ENCODE data around the gene CHRNA4.

CHRNA4 gene

GRCh38 chr20:63401384-63402110, 40.4 kb upstream of the CHRNA4 start:
- Mint-ChIP-seq H3K36me3 (ENCODE audit: low read depth) (no peaks in the 10 kb centered on the region), H3K4me1 (ENCODE audit: low read depth) (no peaks in the 10 kb centered on the region), H3K4me3 (no peak overlapping the region), H3K9me3 (no peaks in the 10 kb centered on the region), H3K27ac (no peak overlapping the region), H3K27me3 (no peaks in the 10 kb centered on the region)
- intact Hi-C loops (cut with micrococcal nuclease): no loop called here

GRCh38 chr20:63400486-63401210, 39.5 kb upstream of the CHRNA4 start:
- Mint-ChIP-seq H3K27ac (no peak overlapping the region), H3K27me3 (no peaks in the 10 kb centered on the region), H3K4me1 (ENCODE audit: low read depth) (no peaks in the 10 kb centered on the region), H3K36me3 (ENCODE audit: low read depth) (no peaks in the 10 kb centered on the region), H3K4me3 (no peak overlapping the region), H3K9me3 (no peaks in the 10 kb centered on the region)
- intact Hi-C loops (cut with micrococcal nuclease): no loop called here

DNA sequence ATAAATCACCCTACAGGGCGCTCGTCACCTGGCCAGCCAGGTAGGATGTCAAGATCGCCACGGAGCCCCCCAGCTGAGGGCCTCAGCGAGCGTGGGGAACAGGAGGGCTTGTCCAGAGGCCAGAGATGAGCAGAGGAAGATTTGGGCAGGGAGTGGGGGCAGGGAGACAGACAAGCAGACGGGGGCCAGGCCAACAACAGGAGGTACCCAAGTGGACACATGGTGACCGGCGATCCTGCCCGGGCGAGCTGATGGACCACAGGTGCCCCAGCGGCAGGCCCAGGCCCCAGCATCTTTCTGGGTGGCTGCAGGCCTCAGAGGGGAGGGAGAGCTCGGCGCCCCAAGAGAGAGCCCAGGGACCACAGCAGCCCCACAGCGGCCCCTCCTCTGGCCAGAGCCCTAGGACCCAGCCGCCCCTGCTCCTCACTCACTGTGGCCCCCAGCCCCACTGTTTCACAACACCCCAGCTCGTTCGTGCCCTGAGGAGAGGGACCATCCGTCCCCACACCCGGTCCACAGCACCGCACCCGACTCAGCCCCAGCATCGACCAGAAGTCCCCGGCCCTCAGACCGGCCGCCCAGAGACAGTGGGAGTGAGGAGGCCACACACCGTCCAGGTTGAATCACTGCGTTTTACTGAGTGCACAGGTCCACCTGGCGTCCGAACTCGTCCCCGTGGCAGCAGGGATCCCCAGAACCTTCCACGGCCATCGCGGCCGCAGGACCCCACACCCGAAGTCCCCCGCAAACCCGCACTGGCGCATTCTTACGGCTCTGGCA, 38.6 kb upstream of the CHRNA4 start:
- H3K4me3 Mint-ChIP-seq: no peak overlapping the region
- H3K36me3 Mint-ChIP-seq (ENCODE audit: low read depth): no peaks in the 10 kb centered on the region
- H3K27ac Mint-ChIP-seq: no peak overlapping the region
- no peaks in the 10 kb centered on the region for H3K4me1 Mint-ChIP-seq (ENCODE audit: low read depth)
- H3K27me3 Mint-ChIP-seq: peaks cover 1% of the 10 kb centered on the region
- intact Hi-C loops (cut with micrococcal nuclease): no loop called here
- H3K9me3 Mint-ChIP-seq: no peaks in the 10 kb centered on the region

DNA sequence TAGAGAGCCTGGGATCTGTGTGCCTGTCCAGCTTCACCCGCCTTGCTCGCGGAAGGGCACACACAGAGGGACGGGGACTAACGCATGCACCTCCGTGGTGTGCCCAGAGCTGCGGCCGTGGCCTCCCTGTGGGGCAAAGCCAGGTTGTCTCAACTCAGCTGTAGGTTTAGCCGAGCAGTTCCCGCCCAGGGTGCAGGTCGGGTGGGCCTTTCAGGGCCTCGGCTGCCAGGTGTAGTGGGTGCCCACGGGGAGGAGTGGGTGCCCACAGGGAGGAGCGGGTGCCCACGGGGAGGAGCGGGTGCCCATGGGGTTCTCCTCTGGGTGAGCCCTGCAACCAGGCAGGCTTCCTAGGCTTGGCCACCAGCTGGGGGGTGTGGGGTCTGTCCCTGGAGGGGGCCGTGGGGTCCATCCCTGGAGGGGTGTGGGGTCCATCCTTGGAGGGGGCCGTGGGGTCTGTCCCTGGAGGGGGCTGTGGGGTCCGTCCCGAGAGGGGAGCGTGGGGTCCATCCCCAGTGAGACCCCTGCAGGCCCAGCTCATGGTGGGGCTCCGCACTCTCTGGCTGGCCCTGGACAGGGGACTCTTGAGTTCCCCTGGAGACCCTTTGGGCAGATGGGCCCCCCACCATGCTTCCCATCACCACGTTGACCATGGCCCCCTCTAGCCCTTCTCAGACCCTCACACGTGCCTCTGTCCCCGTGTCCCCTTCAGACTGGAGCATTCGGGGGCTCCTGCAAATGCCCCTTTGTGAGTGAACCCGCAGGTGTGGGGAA, 37.8 kb upstream of the CHRNA4 start:
- Mint-ChIP-seq H3K27me3 (peaks cover 10% of the 10 kb centered on the region), H3K4me3 (no peak overlapping the region), H3K27ac (no peak overlapping the region), H3K36me3 (ENCODE audit: low read depth) (no peaks in the 10 kb centered on the region), H3K9me3 (no peaks in the 10 kb centered on the region), H3K4me1 (ENCODE audit: low read depth) (no peaks in the 10 kb centered on the region)
- intact Hi-C loops (cut with micrococcal nuclease): no loop called here

GRCh38 chr20:63397946-63398450, 36.8 kb upstream of the CHRNA4 start:
- no peak overlapping the region for H3K27ac Mint-ChIP-seq
- H3K27me3 Mint-ChIP-seq: peaks cover 12% of the 10 kb centered on the region
- H3K4me3 Mint-ChIP-seq: no peak overlapping the region
- intact Hi-C loops (cut with micrococcal nuclease): no loop called here
- no peaks in the 10 kb centered on the region for H3K4me1 Mint-ChIP-seq (ENCODE audit: low read depth)
- no peaks in the 10 kb centered on the region for H3K36me3 Mint-ChIP-seq (ENCODE audit: low read depth)
- no peaks in the 10 kb centered on the region for H3K9me3 Mint-ChIP-seq

DNA sequence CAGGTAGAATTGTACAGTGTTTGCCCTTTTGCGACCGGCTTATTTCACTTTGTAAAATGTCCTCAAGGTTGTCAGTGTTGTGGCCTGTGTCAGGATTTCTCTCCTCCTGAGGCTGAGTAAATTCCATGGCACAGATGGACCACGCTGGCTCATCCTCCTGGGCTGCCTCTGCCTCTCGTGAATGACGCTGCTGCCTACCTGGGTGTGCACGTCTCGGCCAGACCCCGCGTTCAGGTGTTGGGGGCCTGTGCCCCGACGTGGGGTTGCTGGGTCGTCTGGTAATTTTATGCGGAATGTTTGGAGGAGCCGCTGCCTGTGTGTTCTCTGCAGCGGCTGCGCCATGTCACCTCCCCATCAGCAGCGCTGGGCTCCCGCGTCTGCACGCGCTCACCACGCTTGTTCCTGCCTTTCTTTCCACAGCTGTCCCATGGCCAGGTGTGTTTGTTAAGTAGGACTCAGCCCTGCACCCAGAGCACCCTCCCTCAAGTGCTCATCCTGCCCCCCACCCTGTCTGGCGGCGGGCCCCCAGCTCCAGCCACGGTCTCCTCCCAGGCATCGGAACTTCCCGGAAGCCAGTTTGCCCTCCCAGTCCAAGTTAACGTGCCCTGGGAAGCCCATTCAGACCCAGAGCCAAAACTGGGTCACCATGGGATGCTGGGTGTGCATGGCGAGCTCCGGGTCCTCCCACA, 36.1 kb upstream of the CHRNA4 start:
- H3K9me3 Mint-ChIP-seq: no peaks in the 10 kb centered on the region
- no peaks in the 10 kb centered on the region for H3K36me3 Mint-ChIP-seq (ENCODE audit: low read depth)
- peaks cover 14% of the 10 kb centered on the region for H3K27me3 Mint-ChIP-seq
- H3K4me1 Mint-ChIP-seq (ENCODE audit: low read depth): no peaks in the 10 kb centered on the region
- H3K27ac Mint-ChIP-seq: no peak overlapping the region
- no peak overlapping the region for H3K4me3 Mint-ChIP-seq
- intact Hi-C loops (cut with micrococcal nuclease): no loop called here

DNA sequence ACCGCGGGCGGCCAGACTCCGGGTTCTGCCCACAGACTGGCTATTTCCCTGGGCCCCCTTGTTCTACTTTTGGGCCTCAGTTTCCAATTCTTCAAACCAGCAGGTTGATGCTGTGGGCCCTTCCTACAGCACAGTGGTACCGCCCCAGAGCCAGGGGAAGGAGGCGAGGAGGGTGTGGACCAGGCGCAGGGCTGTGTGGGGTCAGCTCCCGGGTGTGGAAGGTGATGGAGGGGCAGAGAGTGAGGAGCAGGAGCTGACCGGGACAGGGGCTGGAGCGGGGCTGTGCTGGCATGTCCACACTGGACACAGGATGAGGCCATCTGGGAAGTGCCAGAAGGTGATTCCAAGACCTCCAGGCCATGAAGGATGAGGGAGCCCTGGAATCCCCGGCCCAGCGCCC, 35.2 kb upstream of the CHRNA4 start:
- Mint-ChIP-seq H3K27ac (no peak overlapping the region), H3K36me3 (ENCODE audit: low read depth) (no peaks in the 10 kb centered on the region), H3K4me3 (no peak overlapping the region), H3K4me1 (ENCODE audit: low read depth) (no peaks in the 10 kb centered on the region), H3K27me3 (peaks cover 14% of the 10 kb centered on the region), H3K9me3 (no peaks in the 10 kb centered on the region)
- intact Hi-C loops (cut with micrococcal nuclease): no loop called here

DNA sequence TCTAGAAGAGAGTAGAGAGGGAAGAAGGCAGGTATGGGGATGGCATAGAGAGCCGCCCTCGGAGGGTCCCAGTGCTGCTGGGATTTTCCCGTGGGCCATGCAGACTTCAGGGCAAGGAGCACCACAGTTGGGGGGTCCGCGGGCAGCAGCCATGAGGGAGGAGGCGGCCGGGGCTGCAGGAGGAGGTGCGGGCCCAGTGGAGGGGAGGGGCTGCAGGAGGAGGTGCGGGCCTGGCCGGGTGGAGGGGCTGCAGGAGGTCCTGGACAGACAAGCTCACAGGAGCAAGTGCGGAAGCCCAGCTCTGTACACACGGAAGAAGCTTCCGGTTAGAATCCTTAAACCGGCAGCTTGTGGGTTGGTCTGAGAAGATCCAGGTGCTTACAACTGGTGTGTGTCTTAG, 34.6 kb upstream of the CHRNA4 start:
- Mint-ChIP-seq H3K4me1 (ENCODE audit: low read depth) (no peaks in the 10 kb centered on the region), H3K27ac (no peak overlapping the region), H3K36me3 (ENCODE audit: low read depth) (no peaks in the 10 kb centered on the region), H3K9me3 (no peaks in the 10 kb centered on the region), H3K4me3 (no peak overlapping the region), H3K27me3 (peaks cover 14% of the 10 kb centered on the region)
- intact Hi-C loops (cut with micrococcal nuclease): no loop called here

DNA sequence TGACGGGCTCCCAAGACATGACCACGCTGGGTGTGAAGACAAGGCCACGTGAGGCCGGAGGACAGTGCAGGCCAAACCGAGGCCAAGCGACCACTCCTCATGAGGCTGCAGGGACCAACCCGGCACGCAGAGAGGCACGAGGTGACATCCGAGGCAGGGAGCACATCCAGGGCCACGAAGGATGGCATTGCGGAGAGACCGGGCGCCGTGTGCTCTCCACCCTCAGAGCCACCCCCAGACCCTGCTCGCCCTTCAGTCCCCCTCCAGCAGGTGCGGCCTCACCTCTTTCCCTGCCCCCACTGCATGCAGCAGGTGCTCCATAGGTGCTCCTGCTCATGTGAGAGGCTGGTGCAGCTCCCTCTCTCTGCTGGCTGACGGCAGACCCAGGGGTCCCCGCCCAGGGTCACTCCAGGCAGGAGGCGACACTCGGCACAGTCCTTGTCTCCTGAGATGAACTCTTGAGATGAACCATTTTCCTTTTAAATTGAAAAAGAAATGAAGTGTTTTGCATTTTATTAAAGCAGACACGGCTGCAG, 33.8 kb upstream of the CHRNA4 start:
- H3K27me3 Mint-ChIP-seq: peaks cover 15% of the 10 kb centered on the region
- H3K4me1 Mint-ChIP-seq (ENCODE audit: low read depth): no peaks in the 10 kb centered on the region
- no peaks in the 10 kb centered on the region for H3K9me3 Mint-ChIP-seq
- no peaks in the 10 kb centered on the region for H3K36me3 Mint-ChIP-seq (ENCODE audit: low read depth)
- intact Hi-C loops (cut with micrococcal nuclease): no loop called here
- no peak overlapping the region for H3K27ac Mint-ChIP-seq
- H3K4me3 Mint-ChIP-seq: no peak overlapping the region

DNA sequence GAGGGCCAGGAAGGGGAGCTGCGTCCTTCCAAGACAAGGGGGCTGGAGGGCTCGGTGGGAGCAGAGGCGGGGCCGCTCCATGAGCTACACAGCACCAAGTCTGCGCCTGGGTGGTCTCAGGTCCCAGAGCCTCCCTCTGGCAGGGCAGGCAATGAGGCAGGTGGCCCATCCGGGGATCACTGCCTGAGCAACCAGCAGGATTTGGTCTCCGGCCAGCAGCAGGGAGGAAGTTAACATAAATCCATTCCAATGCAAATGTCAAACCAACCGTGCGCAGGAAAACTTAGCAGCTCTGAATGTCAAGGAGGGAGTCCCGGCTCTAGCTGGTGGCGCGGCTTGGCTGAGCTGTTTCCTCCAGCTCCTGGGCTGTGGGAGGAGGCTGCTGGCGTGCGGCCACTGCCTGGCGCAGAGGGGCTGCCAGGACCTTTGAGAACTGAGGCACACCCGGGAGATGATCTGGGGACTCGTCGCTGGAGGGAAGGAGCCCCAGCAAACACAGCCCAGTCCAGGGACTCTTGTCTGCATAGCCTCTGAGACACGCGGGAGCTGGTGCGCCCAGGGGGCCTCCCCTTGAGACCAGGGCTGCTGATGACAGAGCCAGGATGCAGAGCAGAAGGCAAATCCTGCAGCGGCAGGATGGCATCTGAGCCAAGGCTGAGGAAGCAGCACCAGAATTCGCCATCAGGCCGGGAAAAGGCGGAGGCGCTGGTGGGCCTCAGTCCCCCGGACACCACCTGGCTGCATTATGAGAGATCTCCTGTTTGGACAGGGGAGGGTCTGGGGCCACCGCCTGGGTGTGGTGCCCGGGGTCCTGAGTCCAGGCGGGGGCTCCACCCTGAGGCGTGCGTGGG, 33.1 kb upstream of the CHRNA4 start:
- H3K4me3 Mint-ChIP-seq: no peak overlapping the region
- no peaks in the 10 kb centered on the region for H3K36me3 Mint-ChIP-seq (ENCODE audit: low read depth)
- no peaks in the 10 kb centered on the region for H3K9me3 Mint-ChIP-seq
- peaks cover 18% of the 10 kb centered on the region for H3K27me3 Mint-ChIP-seq
- intact Hi-C loops (cut with micrococcal nuclease): no loop called here
- no peaks in the 10 kb centered on the region for H3K4me1 Mint-ChIP-seq (ENCODE audit: low read depth)
- no peak overlapping the region for H3K27ac Mint-ChIP-seq

GRCh38 chr20:63393566-63393965, 32.4 kb upstream of the CHRNA4 start:
- Mint-ChIP-seq H3K4me3 (no peak overlapping the region), H3K27me3 (peaks cover 18% of the 10 kb centered on the region), H3K27ac (no peak overlapping the region), H3K4me1 (ENCODE audit: low read depth) (no peaks in the 10 kb centered on the region), H3K9me3 (no peaks in the 10 kb centered on the region), H3K36me3 (ENCODE audit: low read depth) (no peaks in the 10 kb centered on the region)
- intact Hi-C loops (cut with micrococcal nuclease): no loop called here

All from dendritic cell treated with granulocyte-macrophage colony-stimulating factor and Interleukin-4, amounts not matched to agents 40 ng/mL and 50 ng/mL, for 4 days (primary cell).